HG03520 (cell line): ENCODE measurements around the gene ARHGAP33.

Experiments used
- ATAC-seq: cut with Tn5 transposase; IDR thresholded peaks from one replicate; pipeline ENCODE4 v1.9.1; 2021; ENCODE audit warnings: mild to moderate bottlenecking, moderate library complexity; ENCODE audit not compliant: unreplicated experiment

ARHGAP33 gene

GRCh38 chr19:35776102-35776788 is 881 bp downstream of the ARHGAP33 start:
- ATAC-seq: no peak

GRCh38 chr19:35777086-35777841 is 1.9 kb downstream of the ARHGAP33 start:
- ATAC-seq: no peak

GRCh38 chr19:35777961-35778360 is 2.6 kb downstream of the ARHGAP33 start:
- ATAC-seq: no peak

- ATAC-seq: no peak
These were observed 3.7 kb downstream of the ARHGAP33 start for GRCh38 chr19:35779033-35779432.

- ATAC-seq: no peak
These were observed 4.7 kb downstream of the ARHGAP33 start for GRCh38 chr19:35780058-35780457.

GRCh38 chr19:35780717-35781116 is 5.4 kb downstream of the ARHGAP33 start:
- no peak for ATAC-seq

- ATAC-seq: no peak
These were observed 6.3 kb downstream of the ARHGAP33 start for GRCh38 chr19:35781650-35782049.

- ATAC-seq: no peak
These were observed 7.2 kb downstream of the ARHGAP33 start for GRCh38 chr19:35782589-35782988.

GRCh38 chr19:35783469-35784434 is 8.4 kb downstream of the ARHGAP33 start:
- ATAC-seq: no peak

- no peak for ATAC-seq
These were observed 9.4 kb downstream of the ARHGAP33 start for GRCh38 chr19:35784503-35785338.

- no peak for ATAC-seq
These were observed 9.9 kb downstream of the ARHGAP33 start for GRCh38 chr19:35785339-35785627.

- no peak for ATAC-seq
These were observed 11.2 kb downstream of the ARHGAP33 start for GRCh38 chr19:35786299-35787160.

GRCh38 chr19:35787227-35787799 is 11.9 kb downstream of the ARHGAP33 start:
- ATAC-seq: no peak

- ATAC-seq: no peak
These were observed 13.0 kb downstream of the ARHGAP33 start for GRCh38 chr19:35788205-35788960.

- ATAC-seq: no peak
These were observed 14.0 kb downstream of the ARHGAP33 start for GRCh38 chr19:35789195-35789977.

- no peak for ATAC-seq
These were observed 14.9 kb downstream of the ARHGAP33 start for GRCh38 chr19:35789978-35790944.
